Natural killer cell (primary cell): ENCODE results near the gene ERN2. TPM values are rescaled to one million over a fixed set of nuclear protein-coding genes. Genes with fewer than 3 reads are reported as not detected.

Experiments used
- ATAC-seq, 3 donors: fragments of 150-1000 bp in 2 of 3; fragments of 200-7000 bp in 1 of 3; cut with Tn5 transposase; 1 replicate in 1 of 3; 2 replicates in 2 of 3; pipeline ENCODE4 v1.10.0; 2021; ENCODE audit warnings: mild to moderate bottlenecking in 2 of 3, moderate library complexity in 2 of 3
- DNase-seq, 2 donors: peaks; one replicate each; pipeline versions ENCODE4 v3.0.0 to v3.0.0-alpha.2; 2013 to 2021; ENCODE audit warnings: mixed read lengths in 1 of 2
- H3K27ac ChIP-seq: one replicate; pipeline ENCODE4 v1.5.1; 2013; ENCODE audit warnings: mild to moderate bottlenecking, low read length
- H3K27me3 ChIP-seq: one replicate; pipeline ENCODE4 v1.6.1; 2013; ENCODE audit warnings: low read length; ENCODE audit not compliant: control insufficient read depth, insufficient read depth
- H3K36me3 ChIP-seq: one replicate; pipeline ENCODE4 v1.6.1; 2013; ENCODE audit warnings: low read length; ENCODE audit not compliant: control insufficient read depth, insufficient read depth
- H3K4me1 ChIP-seq: one replicate; pipeline ENCODE4 v1.6.1; 2013; ENCODE audit warnings: low read length; ENCODE audit not compliant: control insufficient read depth, insufficient read depth
- H3K4me3 ChIP-seq: one replicate; pipeline ENCODE4 v1.5.1; 2013; ENCODE audit warnings: low read length
- H3K9me3 ChIP-seq: one replicate; pipeline ENCODE4 v1.6.1; 2013; ENCODE audit warnings: low read length; ENCODE audit not compliant: control insufficient read depth, insufficient read depth
- H3K27ac Mint-ChIP-seq, 2 donors: one replicate each; pipeline ENCODE4 v1.8.0; 2022; ENCODE audit warnings: mild to moderate bottlenecking in 2 of 2, mixed read lengths in 2 of 2, moderate library complexity in 1 of 2
- H3K27me3 Mint-ChIP-seq, 2 donors: one replicate each; pipeline ENCODE4 v1.8.0; 2022; ENCODE audit warnings: low read depth in 2 of 2, mixed read lengths in 2 of 2
- H3K36me3 Mint-ChIP-seq: one replicate; pipeline ENCODE4 v1.8.0; 2022; ENCODE audit warnings: mixed read lengths
- H3K4me1 Mint-ChIP-seq, 2 donors: one replicate each; pipeline ENCODE4 v1.8.0; 2022; ENCODE audit warnings: mixed read lengths in 2 of 2
- H3K4me3 Mint-ChIP-seq: one replicate; pipeline ENCODE4 v1.8.0; 2022; ENCODE audit warnings: mild to moderate bottlenecking, moderate library complexity, mixed read lengths
- H3K9me3 Mint-ChIP-seq, 2 donors: one replicate each; pipeline ENCODE4 v1.8.0; 2022; ENCODE audit warnings: mixed read lengths in 2 of 2
- CTCF ChIP-seq: fragments of 200-600 bp; IDR thresholded peaks from one replicate; pipeline ENCODE4 v1.8.0; 2022; ENCODE audit warnings: antibody characterized with exemption
- WGBS: methylation state at CpG from one replicate; pipeline ENCODE4 v1.1.7; 2013; ENCODE audit warnings: missing lambda C conversion rate; ENCODE audit not compliant: insufficient coverage; 5-methylcytosine and 5-hydroxymethylcytosine counted together
- intact Hi-C: fragments of 100-400 bp; cut with micrococcal nuclease; formaldehyde crosslinking; loops from one replicate; pipeline ENCODE4 v1.14.2; 2022
- total RNA-seq, 4 donors: library from RNA; stranded (reverse); fragments of 120-200 nt in 1 of 4; gene quantifications; one replicate each; pipeline versions ENCODE4 v1.2.3 to v1.2.4, GENCODE V29; 2013 to 2022

ERN2 gene
- total RNA-seq, 3 donors from 2014 or later (not counting 1 experiment from before 2014, with no cell fraction given), result not detected

DNA sequence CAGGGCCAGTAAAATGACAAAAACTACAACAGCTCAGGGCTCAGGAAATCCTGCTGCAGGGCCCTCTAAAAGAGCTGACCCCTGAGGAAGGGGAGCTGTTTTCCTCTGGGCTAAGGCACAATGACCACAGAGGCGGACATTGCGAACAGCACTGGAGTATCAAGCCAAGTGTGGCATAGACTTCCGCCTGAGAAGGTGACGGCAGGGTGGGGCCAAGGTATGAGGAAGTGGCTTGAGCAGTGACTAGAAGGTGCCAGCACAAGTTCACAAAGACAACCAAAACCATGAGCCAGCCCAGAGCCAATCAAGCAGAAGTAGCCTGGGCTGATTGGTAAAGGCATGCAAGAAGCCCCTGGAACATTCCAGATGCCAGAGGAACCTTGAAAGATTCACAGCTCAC, 13.9 kb downstream of the ERN2 start:
- peak; percentile 68 to 81 (median 75) for ATAC-seq
- no peak for TF ChIP-seq CTCF
- H3K27ac Mint-ChIP-seq, result peak overlapping the region; percentile 69 to 75
- peaks cover 0 to 7% of the 10 kb centered on the region in 2 donors for H3K27me3 Mint-ChIP-seq
- peak overlapping the region; percentile 58 for H3K27ac ChIP-seq
- DNase-seq, result peak in 1 of 2 donors; percentile 27
- no peak overlapping the region for H3K4me3 ChIP-seq
- H3K36me3 Mint-ChIP-seq, result peaks cover 8% of the 10 kb centered on the region
- WGBS, result 37% methylated on average over 4 of the region's 4 CpGs
- peaks cover 21 to 35% of the 10 kb centered on the region in 2 donors for H3K4me1 Mint-ChIP-seq
- H3K4me1 ChIP-seq, result peaks cover 21% of the 10 kb centered on the region
- intact Hi-C loops, result no loop called here
- peaks cover 3 to 4% of the 10 kb centered on the region in 2 donors for H3K9me3 Mint-ChIP-seq
- H3K27me3 ChIP-seq, result no peaks in the 10 kb centered on the region
- no peaks in the 10 kb centered on the region for H3K36me3 ChIP-seq
- H3K9me3 ChIP-seq, result no peaks in the 10 kb centered on the region
- peak overlapping the region; percentile 31 for H3K4me3 Mint-ChIP-seq

DNA sequence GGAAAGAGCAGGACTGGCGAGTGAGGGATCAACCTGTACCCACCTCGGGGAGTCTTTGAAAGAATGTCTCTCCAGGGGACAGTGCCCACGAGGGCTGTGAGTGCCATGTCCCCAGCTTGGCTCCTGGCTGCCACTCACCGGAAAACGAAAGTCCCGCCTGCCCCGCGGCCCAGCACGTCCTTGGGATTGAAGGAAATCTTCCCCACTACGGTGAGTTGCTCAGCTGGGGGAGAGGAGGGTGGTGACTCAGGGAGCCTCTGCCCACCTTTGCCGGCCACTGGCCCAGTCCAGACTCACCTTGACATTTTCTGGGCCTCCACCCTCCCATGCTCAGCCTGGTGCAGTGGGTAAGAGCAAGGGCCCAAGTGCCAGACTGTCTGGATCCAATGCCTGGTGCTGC, 17.3 kb downstream of the ERN2 start:
- ATAC-seq (no peak), DNase-seq (no peak)
- Histone ChIP-seq H3K9me3 (no peaks in the 10 kb centered on the region), H3K27me3 (no peaks in the 10 kb centered on the region), H3K36me3 (no peaks in the 10 kb centered on the region), H3K4me3 (no peak overlapping the region), H3K27ac (no peak overlapping the region), H3K4me1 (peaks cover 21% of the 10 kb centered on the region)
- WGBS, result 91% methylated on average over 11 of the region's 11 CpGs
- H3K4me1 Mint-ChIP-seq, result peaks cover 21 to 35% of the 10 kb centered on the region in 2 donors
- no peak overlapping the region for H3K4me3 Mint-ChIP-seq
- intact Hi-C loops, result no loop called here
- no peak for TF ChIP-seq CTCF
- no peaks in the 10 kb centered on the region for H3K9me3 Mint-ChIP-seq
- no peak overlapping the region for H3K27ac Mint-ChIP-seq
- no peaks in the 10 kb centered on the region for H3K27me3 Mint-ChIP-seq
- no peaks in the 10 kb centered on the region for H3K36me3 Mint-ChIP-seq

DNA sequence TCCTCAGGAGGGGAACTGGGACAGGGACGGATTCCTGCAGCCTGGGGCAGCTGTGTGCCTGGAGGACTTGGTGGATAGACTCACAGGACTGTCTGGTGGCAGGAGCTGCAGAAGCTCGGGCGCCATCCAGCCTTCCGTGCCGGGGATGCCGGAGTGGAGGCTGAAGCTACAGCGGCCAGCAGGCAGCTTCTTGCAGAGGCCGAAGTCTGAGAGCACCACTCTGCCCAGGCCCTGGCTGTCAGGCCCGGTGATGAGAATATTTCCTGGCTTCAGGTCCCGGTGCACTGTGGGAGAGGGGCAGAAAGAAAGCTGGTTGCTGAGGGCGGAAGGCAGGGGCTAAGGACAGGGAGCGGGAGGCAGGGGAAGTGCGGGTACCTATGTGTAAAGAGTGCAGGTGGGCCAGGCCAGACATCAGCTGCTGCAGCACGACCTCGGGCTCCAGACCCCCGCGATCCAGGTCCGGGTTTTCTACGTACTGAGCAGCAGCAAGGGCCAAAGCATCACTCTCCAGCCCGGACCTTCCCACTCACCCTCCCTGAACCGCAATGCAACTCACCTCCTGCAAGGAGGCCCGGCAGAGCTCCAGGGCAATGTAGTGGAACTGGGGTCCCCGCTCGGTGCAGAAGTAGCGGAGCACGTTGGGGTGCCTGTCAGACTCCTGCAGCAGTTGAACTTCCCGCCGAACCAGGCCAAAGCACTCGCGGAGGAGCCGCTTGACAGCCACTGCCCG, 18.2 kb downstream of the ERN2 start:
- ATAC-seq (peak in 1 of 3 donors; percentile 36), DNase-seq (no peak)
- Mint-ChIP-seq H3K9me3 (no peaks in the 10 kb centered on the region), H3K36me3 (no peaks in the 10 kb centered on the region), H3K4me1 (peaks cover 21 to 35% of the 10 kb centered on the region in 2 donors), H3K27me3 (no peaks in the 10 kb centered on the region), H3K27ac (no peak overlapping the region), H3K4me3 (peak overlapping the region; percentile 42)
- Histone ChIP-seq H3K27me3 (no peaks in the 10 kb centered on the region), H3K9me3 (no peaks in the 10 kb centered on the region), H3K36me3 (peaks cover 5% of the 10 kb centered on the region), H3K4me1 (peaks cover 21% of the 10 kb centered on the region), H3K27ac (no peak overlapping the region), H3K4me3 (no peak overlapping the region)
- 37% methylated on average over 32 of the region's 32 CpGs for WGBS
- intact Hi-C loops, result no loop called here
- TF ChIP-seq CTCF, result no peak

DNA sequence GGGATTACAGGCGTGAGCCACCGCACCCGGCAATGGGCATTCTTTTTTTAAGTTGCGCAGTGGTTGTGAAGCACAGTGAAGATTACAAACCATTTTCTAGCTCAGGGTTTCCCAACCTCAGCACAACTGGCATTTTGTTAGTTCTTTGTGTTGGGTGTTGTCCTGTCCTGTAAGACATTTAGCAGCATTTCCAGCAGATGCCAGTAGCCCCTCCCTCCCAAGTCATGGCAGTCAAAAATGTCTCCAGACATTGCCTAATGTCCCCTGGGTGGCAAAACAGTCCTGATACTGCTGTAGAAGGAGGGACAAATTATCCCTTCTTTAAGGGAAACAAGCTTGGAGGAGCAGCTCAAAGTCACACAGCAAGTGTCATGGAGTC, 18.8 kb downstream of the ERN2 start:
- TF ChIP-seq CTCF, result no peak

More for the DNA sequence above, 18.8 kb downstream of the ERN2 start:
- Histone ChIP-seq H3K9me3 (no peaks in the 10 kb centered on the region), H3K27me3 (no peaks in the 10 kb centered on the region), H3K36me3 (peaks cover 11% of the 10 kb centered on the region), H3K27ac (no peak overlapping the region), H3K4me3 (no peak overlapping the region), H3K4me1 (peaks cover 18% of the 10 kb centered on the region)
- H3K27ac Mint-ChIP-seq, result no peak overlapping the region
- no peak for DNase-seq
- no peaks in the 10 kb centered on the region for H3K27me3 Mint-ChIP-seq
- 94% methylated on average over 4 of the region's 4 CpGs for WGBS
- H3K36me3 Mint-ChIP-seq, result no peaks in the 10 kb centered on the region
- H3K4me1 Mint-ChIP-seq, result peaks cover 16 to 30% of the 10 kb centered on the region in 2 donors
- no peak overlapping the region for H3K4me3 Mint-ChIP-seq
- intact Hi-C loops, result no loop called here
- H3K9me3 Mint-ChIP-seq, result no peaks in the 10 kb centered on the region
- ATAC-seq, result no peak
